ENCODE measurements around the gene MTARC2.

MTARC2 gene

GRCh38 chr1:220819467-220820026 is 71.4 kb downstream of the MTARC2 start:
- Histone ChIP-seq H3K9me3 (ENCODE audit: insufficient read depth, low read depth, low read length) (no peaks in the 10 kb centered on the region), H3K36me3 (ENCODE audit: insufficient read depth, low read depth, low read length) (peaks cover 5% of the 10 kb centered on the region; the same call in 1 of the 2 replicates), H3K4me3 (ENCODE audit: low read length) (no peak overlapping the region), H3K27ac (ENCODE audit: low read length) (no peak overlapping the region), H3K4me1 (ENCODE audit: insufficient read depth, low read length) (peaks cover 14% of the 10 kb centered on the region; the same call in 1 of the 2 replicates), H3K27me3 (ENCODE audit: insufficient read depth, low read length) (no peaks in the 10 kb centered on the region), H3K9ac (ENCODE audit: low read depth, low read length) (no peak overlapping the region)

GRCh38 chr1:220824031-220824989 is 76.2 kb downstream of the MTARC2 start:
- Histone ChIP-seq H3K4me3 (ENCODE audit: low read length) (no peak overlapping the region), H3K36me3 (ENCODE audit: insufficient read depth, low read depth, low read length) (no peaks in the 10 kb centered on the region), H3K27ac (ENCODE audit: low read length) (no peak overlapping the region), H3K9me3 (ENCODE audit: insufficient read depth, low read depth, low read length) (no peaks in the 10 kb centered on the region), H3K27me3 (ENCODE audit: insufficient read depth, low read length) (no peaks in the 10 kb centered on the region), H3K4me1 (ENCODE audit: insufficient read depth, low read length) (peaks cover 8% of the 10 kb centered on the region; the same call in 1 of the 2 replicates), H3K9ac (ENCODE audit: low read depth, low read length) (no peak overlapping the region)

DNA sequence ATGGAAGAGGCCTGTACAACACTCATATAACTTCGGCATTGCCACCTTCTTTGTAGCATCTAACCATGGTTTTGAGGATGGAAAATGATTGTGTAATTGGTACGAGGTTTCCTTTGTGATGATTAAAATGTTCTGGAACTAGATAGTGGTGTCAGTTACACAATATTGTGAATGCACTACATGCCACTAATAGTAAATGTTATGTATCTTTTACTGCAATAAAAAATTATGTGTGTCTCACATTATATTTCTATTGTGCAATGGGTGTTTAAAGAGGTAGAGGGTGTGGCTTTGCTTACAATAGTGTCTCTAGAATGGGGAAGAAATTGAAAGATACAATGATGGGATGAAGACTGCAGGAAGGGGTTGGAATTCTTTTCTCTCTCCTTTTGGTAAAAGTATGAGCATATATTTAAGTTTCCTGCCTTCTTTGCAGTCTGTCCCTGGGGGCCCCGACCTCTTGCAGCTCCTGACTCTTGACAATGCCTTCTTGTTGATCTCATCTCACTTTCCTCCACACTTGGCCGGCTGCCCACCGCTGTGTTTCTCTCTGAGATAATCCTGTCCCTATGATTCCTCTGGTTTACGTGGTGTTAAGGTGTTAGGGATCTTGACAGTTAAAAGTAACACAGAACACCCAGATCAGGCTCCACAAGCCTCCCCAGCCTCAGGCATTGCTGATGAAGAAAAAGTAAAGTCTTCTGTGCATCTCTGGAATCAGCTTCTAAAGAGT is 77.9 kb downstream of the MTARC2 start:
- no peaks in the 10 kb centered on the region for H3K27me3 ChIP-seq (ENCODE audit: insufficient read depth, low read length)
- H3K36me3 ChIP-seq (ENCODE audit: insufficient read depth, low read depth, low read length), result no peaks in the 10 kb centered on the region
- no peak overlapping the region for H3K9ac ChIP-seq (ENCODE audit: low read depth, low read length)

GRCh38 chr1:220826729-220827128 is 78.6 kb downstream of the MTARC2 start:
- Histone ChIP-seq H3K4me1 (ENCODE audit: insufficient read depth, low read length) (0 out of 2 replicates have a peak, but pooled peaks cover 7% of the 10 kb centered on the region), H3K27me3 (ENCODE audit: insufficient read depth, low read length) (no peaks in the 10 kb centered on the region), H3K9ac (ENCODE audit: low read depth, low read length) (no peak overlapping the region), H3K27ac (ENCODE audit: low read length) (no peak overlapping the region), H3K36me3 (ENCODE audit: insufficient read depth, low read depth, low read length) (no peaks in the 10 kb centered on the region), H3K4me3 (ENCODE audit: low read length) (no peak overlapping the region), H3K9me3 (ENCODE audit: insufficient read depth, low read depth, low read length) (no peaks in the 10 kb centered on the region)

More for the DNA sequence above, 77.9 kb downstream of the MTARC2 start:
- Histone ChIP-seq H3K4me1 (ENCODE audit: insufficient read depth, low read length) (0 out of 2 replicates have a peak, but pooled peaks cover 7% of the 10 kb centered on the region), H3K9me3 (ENCODE audit: insufficient read depth, low read depth, low read length) (no peaks in the 10 kb centered on the region), H3K4me3 (ENCODE audit: low read length) (no peak overlapping the region), H3K27ac (ENCODE audit: low read length) (no peak overlapping the region)

GRCh38 chr1:220827445-220828178 is 79.5 kb downstream of the MTARC2 start:
- Histone ChIP-seq H3K4me1 (ENCODE audit: insufficient read depth, low read length) (0 out of 2 replicates have a peak, but pooled peaks cover 7% of the 10 kb centered on the region), H3K27me3 (ENCODE audit: insufficient read depth, low read length) (no peaks in the 10 kb centered on the region), H3K4me3 (ENCODE audit: low read length) (no peak overlapping the region), H3K9me3 (ENCODE audit: insufficient read depth, low read depth, low read length) (no peaks in the 10 kb centered on the region), H3K27ac (ENCODE audit: low read length) (no peak overlapping the region), H3K36me3 (ENCODE audit: insufficient read depth, low read depth, low read length) (no peaks in the 10 kb centered on the region), H3K9ac (ENCODE audit: low read depth, low read length) (no peak overlapping the region)

DNA sequence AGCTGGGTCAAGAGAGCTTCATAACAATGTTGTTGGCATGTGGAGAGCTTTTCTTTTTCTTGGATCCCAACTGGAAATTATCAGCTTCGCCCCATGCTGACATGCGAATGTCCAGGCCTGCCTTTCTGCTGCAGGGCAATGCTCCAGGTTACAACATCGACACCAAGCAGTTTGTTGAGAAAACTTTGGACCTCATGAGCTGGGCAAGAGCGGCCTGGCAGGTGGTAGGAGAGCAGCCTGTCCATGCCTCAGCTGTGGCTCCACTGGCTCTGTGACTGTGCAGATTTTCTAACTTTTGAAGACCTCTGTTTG is 80.0 kb downstream of the MTARC2 start:
- 0 out of 2 replicates have a peak, but pooled peaks cover 7% of the 10 kb centered on the region for H3K4me1 ChIP-seq (ENCODE audit: insufficient read depth, low read length)
- no peaks in the 10 kb centered on the region for H3K27me3 ChIP-seq (ENCODE audit: insufficient read depth, low read length)
- no peaks in the 10 kb centered on the region for H3K9me3 ChIP-seq (ENCODE audit: insufficient read depth, low read depth, low read length)
- no peaks in the 10 kb centered on the region for H3K36me3 ChIP-seq (ENCODE audit: insufficient read depth, low read depth, low read length)
- no peak overlapping the region for H3K9ac ChIP-seq (ENCODE audit: low read depth, low read length)
- no peak overlapping the region for H3K4me3 ChIP-seq (ENCODE audit: low read length)
- no peak overlapping the region for H3K27ac ChIP-seq (ENCODE audit: low read length)

DNA sequence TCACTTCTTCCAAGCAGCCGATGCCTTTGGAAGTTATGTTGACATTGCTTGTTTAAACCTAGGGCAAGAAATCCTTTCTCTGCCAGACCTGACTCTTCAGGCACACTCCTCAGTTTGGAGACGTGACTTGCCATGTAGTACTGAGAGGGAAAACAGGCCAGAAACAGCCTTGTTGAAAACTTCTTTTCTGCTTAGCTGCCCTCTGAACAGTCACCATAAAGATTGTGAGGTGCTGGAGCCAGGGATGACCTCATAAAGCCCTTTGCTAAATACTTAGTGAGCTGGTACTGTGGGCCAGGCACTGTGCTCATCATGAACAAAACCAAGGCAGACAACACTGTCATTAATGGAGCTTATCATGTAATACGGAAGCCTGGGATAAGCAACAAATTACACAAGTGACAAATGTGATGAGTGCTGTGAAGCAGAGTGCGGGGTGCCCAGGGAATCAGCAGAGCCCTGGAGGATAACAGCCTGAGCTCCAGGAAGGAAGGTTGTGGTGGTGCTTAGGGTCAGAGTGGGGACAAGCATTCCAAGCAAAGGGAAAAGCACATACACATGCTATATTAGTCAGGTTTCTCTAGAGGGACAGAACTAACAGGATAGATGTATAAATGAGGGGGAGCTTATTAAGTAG is 80.9 kb downstream of the MTARC2 start:
- H3K9me3 ChIP-seq (ENCODE audit: insufficient read depth, low read depth, low read length), result no peaks in the 10 kb centered on the region
- no peak overlapping the region for H3K9ac ChIP-seq (ENCODE audit: low read depth, low read length)
- H3K36me3 ChIP-seq (ENCODE audit: insufficient read depth, low read depth, low read length), result no peaks in the 10 kb centered on the region
- H3K27ac ChIP-seq (ENCODE audit: low read length), result no peak overlapping the region
- H3K4me3 ChIP-seq (ENCODE audit: low read length), result no peak overlapping the region
- no peaks in the 10 kb centered on the region for H3K27me3 ChIP-seq (ENCODE audit: insufficient read depth, low read length)
- H3K4me1 ChIP-seq (ENCODE audit: insufficient read depth, low read length), result 0 out of 2 replicates have a peak, but pooled peaks cover 3% of the 10 kb centered on the region

- Histone ChIP-seq H3K36me3 (ENCODE audit: insufficient read depth, low read depth, low read length) (no peaks in the 10 kb centered on the region), H3K4me3 (ENCODE audit: low read length) (no peak overlapping the region), H3K9me3 (ENCODE audit: insufficient read depth, low read depth, low read length) (no peaks in the 10 kb centered on the region), H3K9ac (ENCODE audit: low read depth, low read length) (no peak overlapping the region), H3K4me1 (ENCODE audit: insufficient read depth, low read length) (no peaks in the 10 kb centered on the region), H3K27me3 (ENCODE audit: insufficient read depth, low read length) (no peaks in the 10 kb centered on the region), H3K27ac (ENCODE audit: low read length) (no peak overlapping the region)
Observed at GRCh38 chr1:220833436-220833835, 85.3 kb downstream of the MTARC2 start.
